Hepatocyte (in vitro differentiated cells): ENCODE measurements around the gene DAPP1.

Experiments used
- CTCF ChIP-seq: fragments of 200-600 bp; sonication (generic); IDR thresholded peaks from 2 replicates; pipeline ENCODE4 v1.5.1; 2016; ENCODE audit warnings: antibody characterized with exemption, mild to moderate bottlenecking; ENCODE audit not compliant: poor library complexity
- EZH2 ChIP-seq: fragments of 200-600 bp; sonication (generic); IDR thresholded peaks from 2 replicates; pipeline ENCODE4 v1.6.1; 2016; ENCODE audit warnings: antibody characterized with exemption, mild to moderate bottlenecking, borderline replicate concordance
- EZH2phosphoT487 ChIP-seq: fragments of 200-600 bp; sonication (generic); IDR thresholded peaks from one replicate; pipeline ENCODE4 v1.6.1; 2018; ENCODE audit warnings: antibody characterized with exemption, mild to moderate bottlenecking, low read depth, moderate library complexity; ENCODE audit not compliant: unreplicated experiment, severe bottlenecking

GRCh38 chr4:99852199-99852749 lies 35.6 kb downstream of the DAPP1 start:
- no peak for TF ChIP-seq CTCF
- TF ChIP-seq EZH2: no peak
- TF ChIP-seq EZH2phosphoT487: no peak
